GM12892 (cell line): ENCODE results near the gene OCA2.
"Not testable (repeated sequence)": the region's sequence is repeated elsewhere in the genome, so short reads cannot be mapped to it uniquely, and the experiment has no call there.

Source experiments
- DNase-seq: peaks from one replicate; pipeline ENCODE4 v3.0.0; 2011; ENCODE audit not compliant: insufficient read length
- FAIRE-seq: peaks from 2 replicates; lab custom pipeline; 2011; peaks lifted over from hg19 to GRCh38; lab: Jason Lieb, UNC
- POLR2A ChIP-seq: IDR thresholded peaks from 2 replicates; pipeline ENCODE4 v1.6.1; 2011; ENCODE audit warnings: low read depth, low read length, control low read depth
- POLR2AphosphoS5 ChIP-seq: IDR thresholded peaks from 2 replicates; pipeline ENCODE4 v1.6.1; 2011; ENCODE audit warnings: low read depth, low read length, control low read depth
- TAF1 ChIP-seq: IDR thresholded peaks from 2 replicates; pipeline ENCODE4 v1.6.1; 2011; ENCODE audit warnings: low read depth, mild to moderate bottlenecking, control low read depth, low read length, borderline replicate concordance

Gene OCA2

DNA sequence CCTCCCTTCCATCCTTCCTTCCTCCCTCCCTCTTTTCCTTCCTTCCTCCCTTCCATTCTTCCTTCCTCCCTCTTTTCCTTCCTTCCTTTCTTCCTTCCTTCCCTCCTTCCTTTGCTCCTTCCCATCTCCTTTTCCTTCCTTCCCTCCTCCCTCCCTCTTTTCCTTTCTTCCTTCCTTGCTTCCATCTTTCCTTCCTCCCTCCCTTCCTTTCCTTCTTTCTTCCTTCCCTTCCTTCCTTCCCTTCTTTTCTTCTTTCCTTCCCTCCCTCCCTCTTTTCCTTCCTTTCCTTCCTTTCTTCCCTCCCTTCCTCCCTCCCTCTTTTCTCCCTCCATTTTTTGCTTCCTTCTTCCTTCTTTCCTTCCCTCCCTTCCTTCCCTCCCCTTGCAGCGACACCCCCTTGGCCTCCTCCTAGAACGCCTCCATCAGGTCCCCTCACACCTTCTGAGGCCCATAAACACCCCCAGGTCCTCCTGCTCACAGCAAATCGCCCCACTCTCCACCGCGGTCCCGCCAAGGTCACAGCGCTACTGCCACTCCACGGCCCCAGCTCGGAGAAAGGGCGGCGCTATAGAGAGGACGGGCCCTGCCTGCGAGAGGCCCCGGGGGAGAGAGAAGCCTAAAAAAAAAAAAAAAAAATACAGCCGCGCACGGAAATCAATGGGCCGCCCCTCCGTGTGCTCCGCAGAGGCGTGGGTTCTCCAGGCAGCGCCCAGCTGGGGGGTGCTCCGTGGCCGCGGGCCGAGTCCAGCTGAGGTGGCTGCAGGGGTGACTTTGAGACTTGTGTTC, 328.2 kb downstream of the OCA2 start:
- no peak for TF ChIP-seq POLR2A
- no peak for TF ChIP-seq TAF1
- TF ChIP-seq POLR2AphosphoS5: no peak
- FAIRE-seq (no peak), DNase-seq (no peak)

DNA sequence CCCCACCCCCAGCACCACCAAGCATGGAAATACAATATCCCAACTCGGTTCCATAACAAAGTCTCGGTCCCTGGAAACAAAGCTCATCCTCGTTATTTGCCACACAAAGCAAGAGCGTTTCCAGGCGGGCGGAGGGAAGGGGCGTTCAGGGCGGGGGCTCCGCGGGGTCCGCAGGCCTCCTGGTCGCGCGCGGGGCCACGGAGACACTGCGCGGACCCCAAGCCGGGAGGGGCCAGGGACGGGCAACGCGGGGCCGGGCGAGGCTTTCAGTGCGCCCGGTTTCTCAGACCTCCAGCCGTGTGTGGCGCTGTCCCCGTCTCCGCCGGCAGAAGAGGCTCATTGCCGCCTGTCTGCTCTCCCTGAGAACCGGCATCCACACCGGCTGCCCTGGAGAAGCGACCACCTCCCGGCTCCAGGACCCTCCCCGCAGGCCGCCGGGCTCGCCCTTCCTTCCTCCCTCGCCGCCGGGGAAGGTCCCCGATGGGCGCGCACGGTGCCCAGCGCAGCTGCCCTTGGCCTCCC, 329.0 kb downstream of the OCA2 start:
- no peak for TF ChIP-seq TAF1
- TF ChIP-seq POLR2A: no peak
- TF ChIP-seq POLR2AphosphoS5: no peak
- DNase-seq (no peak), FAIRE-seq (no peak)

DNA sequence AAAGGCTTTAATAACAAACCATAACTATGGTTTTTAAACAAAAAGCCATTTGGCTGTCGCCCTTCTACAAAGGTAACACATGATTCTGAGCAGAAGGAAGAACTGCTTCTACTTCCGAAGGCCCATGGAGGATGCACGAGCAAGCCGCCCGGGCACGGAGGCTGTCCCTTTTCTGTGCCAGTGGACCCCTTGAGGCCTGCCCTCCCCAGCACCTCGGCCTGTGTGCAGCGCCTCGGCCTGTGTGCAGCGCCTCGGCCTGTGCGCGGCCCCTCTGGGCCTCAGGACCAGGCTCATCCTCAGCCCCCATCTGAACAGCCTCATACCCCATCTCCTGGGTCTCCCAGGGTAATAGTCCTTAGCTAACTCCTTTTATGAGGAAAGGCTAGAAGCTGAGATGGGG, 329.5 kb downstream of the OCA2 start:
- no peak for TF ChIP-seq TAF1
- no peak for TF ChIP-seq POLR2AphosphoS5
- no peak for TF ChIP-seq POLR2A
- FAIRE-seq: no peak
- no peak for DNase-seq

DNA sequence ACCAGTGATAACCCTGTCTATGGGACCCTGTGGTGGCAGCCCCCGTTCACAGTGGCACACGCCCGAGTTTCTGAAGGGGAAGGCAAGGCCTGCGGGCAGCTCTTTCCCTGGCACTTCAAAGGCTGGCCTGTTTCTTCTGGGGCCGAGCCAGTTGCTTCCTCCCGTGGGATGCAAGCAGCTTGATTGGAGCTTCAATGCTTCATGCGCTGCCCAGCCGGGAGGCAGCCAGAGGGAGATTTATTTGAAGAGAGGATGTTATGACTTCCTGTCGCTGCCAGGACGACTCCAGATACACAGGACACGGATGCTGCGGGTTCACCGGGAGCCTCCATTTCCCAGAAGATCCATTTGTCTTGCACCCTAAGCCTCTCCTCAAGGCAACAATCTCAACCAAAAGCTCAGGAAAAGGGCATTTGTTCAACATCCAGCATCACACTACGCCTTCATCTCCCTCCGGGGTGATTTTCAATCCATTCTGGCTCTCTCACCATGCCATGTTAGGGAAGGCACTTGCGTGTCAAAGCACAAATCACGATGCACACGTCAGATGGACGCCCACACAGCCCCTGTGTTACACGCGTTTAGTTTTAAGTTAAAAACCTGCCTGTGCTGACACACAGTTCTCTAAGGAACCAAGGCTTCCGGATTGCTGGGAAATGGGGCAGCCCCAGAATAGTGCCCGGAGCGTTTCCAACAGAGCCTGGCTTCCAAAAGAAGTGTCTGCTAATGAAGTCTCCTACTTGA, 330.2 kb downstream of the OCA2 start:
- DNase-seq: no peak
- TF ChIP-seq POLR2AphosphoS5 (no peak), POLR2A (no peak), TAF1 (no peak)
- no peak for FAIRE-seq

DNA sequence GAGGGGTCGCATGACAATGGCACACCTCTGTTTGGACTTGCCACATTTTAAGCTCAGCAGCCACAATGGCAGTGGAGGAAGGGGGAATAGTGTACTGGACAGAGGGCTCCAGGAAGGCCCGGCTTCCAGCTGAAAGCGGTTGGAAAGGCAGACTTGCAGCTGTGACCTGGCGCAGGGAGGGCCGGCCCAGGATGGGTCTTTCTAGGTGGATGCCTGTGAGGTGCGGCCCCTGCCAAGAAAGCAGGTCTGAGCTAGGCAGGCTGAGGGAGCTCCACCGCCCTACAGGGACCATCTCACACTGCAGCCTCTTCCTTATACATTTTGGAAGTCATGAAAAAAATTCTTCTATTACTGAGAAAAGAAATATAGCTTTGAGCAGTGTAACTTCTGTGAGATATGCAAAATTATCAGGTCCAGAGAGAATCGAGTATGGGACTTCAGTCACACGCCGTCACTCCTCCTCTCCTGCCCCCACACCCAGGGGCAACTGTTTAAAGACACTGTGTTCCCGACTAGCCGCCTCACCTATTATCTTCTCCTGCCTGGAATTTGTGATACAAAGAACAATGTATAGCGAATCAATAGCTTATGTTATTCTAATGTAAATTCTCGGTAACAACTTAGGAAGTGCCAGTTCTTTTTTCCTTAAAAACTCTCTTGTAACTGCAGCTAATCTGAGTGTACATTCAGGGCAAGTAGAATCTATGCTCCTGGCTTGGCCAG, 331.0 kb downstream of the OCA2 start:
- DNase-seq (no peak), FAIRE-seq (no peak)
- TF ChIP-seq POLR2A: no peak
- TF ChIP-seq TAF1: no peak
- no peak for TF ChIP-seq POLR2AphosphoS5

DNA sequence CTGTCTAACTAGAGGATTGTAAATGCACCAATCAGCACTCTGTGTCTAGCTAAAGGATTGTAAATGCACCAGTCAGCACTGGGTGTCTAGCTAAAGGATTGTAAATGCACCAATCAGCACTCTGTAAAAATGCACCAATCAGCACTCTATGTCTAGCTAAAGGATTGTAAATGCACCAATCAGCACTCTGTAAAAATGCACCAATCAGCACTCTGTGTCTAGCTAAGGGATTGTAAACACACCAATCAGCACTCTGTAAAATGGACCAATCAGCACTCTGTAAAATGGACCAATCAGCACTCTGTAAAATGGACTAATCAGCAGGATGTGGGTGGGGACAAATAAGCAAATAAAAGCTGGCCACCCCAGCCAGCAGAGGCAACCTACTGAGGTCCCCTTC, 331.7 kb downstream of the OCA2 start:
- FAIRE-seq, DNase-seq: not testable (repeated sequence)

DNA sequence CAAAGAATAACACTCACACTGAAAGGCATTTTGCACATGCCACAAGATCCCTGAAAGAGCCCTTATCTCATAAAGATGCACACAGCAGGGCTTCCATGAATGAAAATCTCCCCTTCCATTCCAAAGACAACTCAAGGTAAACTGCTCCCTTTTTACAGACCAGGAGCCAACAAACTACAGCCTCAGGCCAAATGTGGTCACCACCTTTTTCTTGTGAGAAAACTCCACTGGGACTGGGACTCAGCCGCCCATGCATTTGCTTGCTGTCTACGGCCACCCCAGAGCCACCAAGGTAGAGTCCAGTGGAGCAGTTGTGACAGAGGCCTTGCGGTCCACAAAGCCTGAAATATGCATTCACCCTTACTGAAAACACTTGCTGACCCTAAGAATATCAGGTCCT, 334.8 kb downstream of the OCA2 start:
- TF ChIP-seq POLR2AphosphoS5 (no peak), TAF1 (no peak), POLR2A (no peak)
- FAIRE-seq: no peak
- no peak for DNase-seq

DNA sequence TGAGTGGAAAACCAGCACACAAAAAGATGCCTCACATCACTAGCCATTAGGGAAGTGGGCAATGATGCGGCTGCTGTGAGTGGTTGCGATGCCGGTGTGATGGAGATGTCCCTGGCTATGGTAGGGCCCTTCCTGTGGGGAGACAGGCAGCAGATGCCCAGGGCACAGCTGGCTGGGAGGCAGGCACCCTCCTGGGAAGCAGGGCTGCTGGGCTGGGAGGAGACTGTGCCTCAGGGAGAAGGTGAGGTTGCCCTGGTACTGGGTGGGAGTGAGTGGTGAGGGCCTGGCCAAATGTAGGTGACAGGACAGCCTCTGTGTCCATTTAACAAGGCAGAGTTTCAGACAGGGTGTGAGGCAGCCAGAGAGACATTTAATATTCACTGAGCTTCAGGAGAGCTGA, 335.6 kb downstream of the OCA2 start:
- no peak for FAIRE-seq
- no peak for DNase-seq
- TF ChIP-seq POLR2AphosphoS5 (no peak), POLR2A (no peak), TAF1 (no peak)

DNA sequence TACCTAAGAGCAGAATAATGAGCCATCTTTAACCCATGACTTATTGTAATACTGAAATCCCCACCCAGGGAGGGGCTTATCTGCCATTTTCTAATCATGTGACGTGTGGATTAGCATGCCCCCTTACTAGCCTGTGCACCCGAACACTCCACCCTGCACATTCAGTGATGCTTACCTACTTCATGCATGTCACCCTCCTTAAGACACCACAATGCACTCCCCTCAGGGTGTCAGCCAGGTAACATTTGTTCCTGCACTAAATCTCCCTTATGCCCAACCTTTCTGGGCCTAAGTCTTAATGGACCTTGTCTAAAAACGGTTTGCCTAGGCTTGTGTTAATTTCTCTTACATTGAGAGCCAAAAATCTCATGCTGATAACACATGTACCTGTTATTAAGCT, 336.6 kb downstream of the OCA2 start:
- FAIRE-seq (no peak), DNase-seq (no peak)
- no peak for TF ChIP-seq TAF1
- no peak for TF ChIP-seq POLR2A
- TF ChIP-seq POLR2AphosphoS5: no peak

DNA sequence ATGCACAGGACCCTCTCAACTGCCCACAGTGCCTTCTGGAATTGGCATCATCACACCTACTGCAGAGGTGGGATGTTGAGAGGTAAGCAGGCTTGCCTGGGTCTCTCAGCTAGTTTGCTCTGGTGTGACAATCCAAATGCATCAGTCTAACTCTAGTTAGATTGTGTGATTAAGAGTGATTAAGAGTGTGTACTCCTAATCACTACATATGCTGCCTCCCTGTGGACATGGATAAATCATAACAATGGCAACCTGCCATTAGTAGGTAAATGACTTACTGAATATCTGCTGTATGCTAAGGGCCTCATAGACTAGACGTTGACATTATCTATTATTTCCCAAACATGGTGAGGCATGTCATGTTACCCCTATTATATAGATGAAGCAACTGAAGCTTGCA, 342.1 kb downstream of the OCA2 start:
- FAIRE-seq: no peak
- TF ChIP-seq POLR2AphosphoS5 (no peak), POLR2A (no peak), TAF1 (no peak)
- DNase-seq: no peak

DNA sequence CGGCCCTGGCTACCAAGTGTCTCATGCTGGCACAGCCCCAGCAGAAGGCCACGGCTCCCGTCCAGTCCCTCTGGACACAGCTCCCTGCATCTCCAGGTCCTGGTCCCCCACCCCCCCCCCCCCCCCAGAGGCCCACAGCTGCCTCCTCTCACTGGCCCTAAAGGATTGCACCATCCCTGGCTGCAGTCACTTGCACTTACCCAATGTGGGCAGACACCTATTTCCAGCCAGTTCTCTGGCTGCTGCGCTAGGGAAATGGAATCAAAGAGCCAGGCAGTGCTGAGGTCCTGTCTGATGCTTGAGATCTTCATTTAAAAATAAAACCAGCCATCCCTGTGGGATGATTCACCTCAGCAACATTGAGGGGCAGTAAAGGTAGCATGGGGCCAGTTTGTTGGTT, 346.4 kb downstream of the OCA2 start:
- FAIRE-seq: no peak
- TF ChIP-seq POLR2AphosphoS5: no peak
- no peak for TF ChIP-seq POLR2A
- TF ChIP-seq TAF1: no peak
- no peak for DNase-seq
